HG02759 (cell line): ENCODE results near the gene CCND3.

ENCODE experiments used
- ATAC-seq: cut with Tn5 transposase; IDR thresholded peaks from one replicate; pipeline ENCODE4 v1.9.1; 2021; ENCODE audit warnings: mild to moderate bottlenecking, moderate library complexity; ENCODE audit not compliant: unreplicated experiment

CCND3 gene

GRCh38 chr6:41941280-41942066 is at the start of gene CCND3:
CCND3 (minus strand) TSS chr6:41941808; CDS start chr6:41941649, 159 bp downstream.
- ATAC-seq = peak; percentile 95

DNA sequence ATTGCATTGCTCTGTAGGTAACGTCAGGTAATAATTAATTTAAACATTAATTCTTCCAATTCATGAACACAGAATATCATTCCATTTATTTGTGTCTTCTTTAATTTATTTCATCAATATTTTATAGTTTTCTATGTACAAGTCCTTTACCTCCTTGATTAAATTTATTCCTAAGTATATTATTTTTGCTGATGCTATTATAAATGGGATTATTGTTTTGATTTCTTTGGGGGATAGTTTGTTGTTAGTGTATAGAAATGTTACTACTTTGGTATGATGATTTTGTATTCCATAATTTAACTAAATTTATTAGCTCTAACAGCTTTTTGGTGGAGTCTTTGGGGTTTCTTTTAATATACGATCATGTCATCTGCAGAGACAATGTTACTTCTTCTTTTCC is 44.7 kb upstream of the CCND3 start:
- no peak for ATAC-seq

DNA sequence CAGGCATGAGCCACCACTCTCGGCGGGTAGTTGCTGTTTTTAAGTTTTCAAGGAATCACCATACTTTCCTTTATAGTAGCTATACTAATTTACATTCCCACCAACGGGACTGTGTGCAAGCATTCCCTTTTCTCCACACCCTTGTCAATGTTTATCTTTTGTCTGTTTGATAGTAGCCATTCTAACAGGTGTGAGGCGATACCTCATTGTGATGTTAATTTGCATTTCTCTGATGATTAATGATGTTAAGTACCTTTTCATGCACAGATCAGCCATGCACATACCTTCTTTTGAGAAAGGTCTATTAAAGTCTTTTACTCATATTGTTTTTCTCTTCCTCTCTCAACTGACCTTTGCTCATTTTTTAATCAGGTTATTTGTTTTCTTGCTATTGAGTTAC is 43.0 kb upstream of the CCND3 start:
- ATAC-seq = no peak

- ATAC-seq = peak; percentile 54
Measured at GRCh38 chr6:41976794-41977484, 35.3 kb upstream of the CCND3 start.

DNA sequence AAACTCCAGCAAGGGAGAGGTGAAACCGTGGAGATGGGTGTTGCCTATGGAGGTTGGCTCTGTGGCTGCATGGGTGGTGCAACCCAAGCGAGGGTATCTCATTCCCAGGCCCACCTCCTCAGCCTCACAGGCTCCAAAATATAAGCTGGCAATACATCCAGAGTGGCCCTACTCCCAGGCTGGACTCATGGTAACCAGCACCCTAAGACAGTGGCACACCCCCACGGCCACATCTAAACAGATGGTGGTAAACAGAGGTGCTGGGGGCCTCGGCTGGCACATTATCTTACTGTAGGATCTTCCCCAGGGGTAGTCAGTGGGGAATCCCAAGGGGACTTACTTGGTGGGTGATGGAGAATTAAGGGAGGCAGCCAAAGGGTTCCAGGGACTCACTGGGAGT is 33.7 kb upstream of the CCND3 start:
- ATAC-seq = no peak

- no peak for ATAC-seq
Measured at GRCh38 chr6:41974281-41974825, 32.7 kb upstream of the CCND3 start.

DNA sequence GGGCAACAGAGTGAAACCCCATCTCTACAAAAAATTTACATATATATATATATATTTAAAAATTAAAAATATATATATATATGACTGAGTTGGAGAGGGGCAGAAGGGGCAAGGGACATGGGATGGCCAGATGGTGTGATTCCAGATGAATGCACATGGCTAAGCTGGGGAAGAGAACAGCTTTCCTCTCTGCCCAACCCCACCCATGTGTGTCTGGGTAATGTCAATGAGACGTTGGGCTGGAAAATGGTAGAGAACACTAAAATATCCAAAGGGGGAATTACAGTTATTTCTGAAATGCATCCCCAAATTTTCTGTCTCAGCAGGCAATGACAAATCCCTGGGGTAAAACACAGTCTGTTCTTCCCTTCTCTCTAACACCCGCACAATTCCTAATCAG is 31.2 kb upstream of the CCND3 start:
- ATAC-seq = no peak

DNA sequence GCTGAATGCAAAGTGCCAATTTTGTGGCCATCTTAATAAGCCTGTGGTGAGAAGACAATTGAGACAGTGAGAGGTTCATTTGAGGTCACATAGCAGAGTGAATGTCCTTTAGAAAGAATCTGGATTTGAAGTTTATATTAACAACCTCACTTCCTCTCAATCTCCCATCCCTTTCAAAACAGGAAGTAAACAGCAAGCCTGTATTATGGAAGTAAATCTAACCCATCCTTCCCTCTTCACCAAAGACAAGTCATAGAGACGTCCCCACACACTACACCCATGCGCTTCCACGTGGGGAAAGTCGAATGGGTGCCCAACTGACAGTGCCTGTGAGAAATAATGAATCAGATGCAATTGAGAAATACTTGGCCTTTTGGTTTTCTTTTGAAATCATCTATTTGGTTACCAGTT is 28.8 kb upstream of the CCND3 start:
- ATAC-seq = no peak

- no peak for ATAC-seq
Measured at GRCh38 chr6:41967312-41968287, 26.0 kb upstream of the CCND3 start.

DNA sequence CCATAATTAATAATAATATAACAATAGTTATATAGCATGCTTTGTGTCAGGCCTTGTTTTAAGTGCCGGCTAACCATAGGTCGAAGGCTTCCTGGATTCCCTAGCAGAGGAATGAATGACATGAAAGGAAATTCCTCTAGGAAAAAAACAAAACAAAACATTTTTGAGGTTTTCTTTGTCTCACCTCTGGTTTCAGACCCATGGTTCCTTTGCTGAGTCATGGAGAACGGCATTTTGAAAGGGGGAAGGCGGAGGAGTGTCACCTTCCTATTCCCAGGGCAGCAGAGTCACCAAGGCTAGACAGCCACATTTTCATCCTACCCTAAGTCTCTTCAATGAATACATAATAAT is 25.3 kb upstream of the CCND3 start:
- no peak for ATAC-seq

DNA sequence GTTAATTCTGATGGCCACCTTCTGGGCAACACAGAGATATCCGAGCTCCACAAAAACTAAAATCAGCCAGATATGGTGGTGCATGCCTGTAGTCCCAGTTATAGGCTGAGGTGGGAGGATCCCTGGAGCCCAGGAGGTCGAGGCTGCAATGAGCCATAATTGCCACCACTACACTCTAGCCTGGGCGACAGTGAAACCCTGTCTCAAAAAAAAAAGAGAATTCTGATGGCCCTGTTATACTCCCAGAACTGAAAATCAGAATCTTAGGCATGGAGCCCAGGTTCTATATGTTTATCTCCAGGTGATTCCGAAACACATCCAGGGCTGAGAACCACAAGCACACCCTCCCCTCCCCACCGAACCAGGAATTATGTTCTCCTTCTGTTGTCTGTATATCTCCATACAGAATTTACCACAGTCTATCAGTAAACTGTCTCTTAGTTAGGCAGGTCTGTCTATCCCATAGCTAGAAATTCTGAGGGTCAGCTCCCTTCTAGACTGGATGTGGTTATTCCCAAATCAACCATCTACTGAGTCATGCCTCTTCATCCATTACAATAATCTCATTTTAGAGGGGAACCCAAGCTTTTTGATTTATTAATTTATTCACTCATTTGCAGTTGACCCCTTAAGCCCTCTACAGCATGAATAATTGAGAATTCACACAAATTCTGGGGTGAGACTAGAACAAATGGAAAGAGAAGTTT is 24.8 kb upstream of the CCND3 start:
- ATAC-seq = no peak

- ATAC-seq = no peak
Measured at GRCh38 chr6:41965429-41966213, 24.0 kb upstream of the CCND3 start.

- no peak for ATAC-seq
Measured at GRCh38 chr6:41964201-41964887, 22.7 kb upstream of the CCND3 start.

DNA sequence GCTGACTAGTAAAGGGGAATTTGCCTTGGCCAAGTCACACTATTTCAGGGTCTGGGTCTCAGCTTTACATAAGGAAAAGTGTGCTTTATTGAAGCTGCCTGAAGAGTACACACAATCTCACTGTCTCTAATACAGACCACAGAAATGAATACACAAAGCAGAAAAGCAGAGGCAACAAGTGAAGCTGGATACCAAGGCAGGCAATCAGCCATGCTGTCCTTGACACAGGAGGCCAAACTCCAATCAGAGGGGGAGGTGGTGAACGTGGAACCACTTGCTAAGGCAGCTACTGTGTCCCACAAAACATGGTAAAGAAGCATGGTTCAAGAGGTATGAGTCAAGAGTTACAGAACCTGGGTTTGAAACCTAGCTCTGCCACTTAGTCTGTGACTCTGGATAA is 21.8 kb upstream of the CCND3 start:
- ATAC-seq = no peak

- no peak for ATAC-seq
Measured at GRCh38 chr6:41960028-41960427, 18.4 kb upstream of the CCND3 start.

GRCh38 chr6:41958022-41958856 is 16.6 kb upstream of the CCND3 start:
- ATAC-seq = no peak

GRCh38 chr6:41957117-41957516 is 15.5 kb upstream of the CCND3 start:
- ATAC-seq = no peak

- ATAC-seq = no peak
Measured at GRCh38 chr6:41955412-41955811, 13.8 kb upstream of the CCND3 start.
